GM12878 (cell line): ENCODE data around the gene GFRA1. TPM values are rescaled to one million over a fixed set of nuclear protein-coding genes. Genes with fewer than 3 reads are reported as not detected.

Experiments used
- ATAC-seq: fragments of 200-7000 bp; cut with Tn5 transposase; 3 replicates; pipeline ENCODE4 v1.9.1; 2020; ENCODE audit warnings: mild to moderate bottlenecking, moderate library complexity
- BruUV-seq: library from RNA; stranded (reverse); fragments of 400-500 nt; replicated peaks from 2 replicates; lab custom pipeline; 2021; lab: Mats Ljungman, UMichigan
- CTCF ChIA-PET: fragments of 300-600 bp; sonication (Branson Sonifier 250); formaldehyde crosslinking; extraction: SDS; loops from one replicate; lab custom pipeline; 2021; ENCODE audit warnings: inconsistent platforms; lab: Yijun Ruan, JAX
- POLR2A ChIA-PET: fragments of 350-600 bp; formaldehyde crosslinking; extraction: SDS; loops from one replicate; lab custom pipeline; 2021; ENCODE audit warnings: inconsistent platforms; lab: Charles Lee
- RAD21 ChIA-PET: fragments of 300-600 bp; sonication (Branson Sonifier 250); formaldehyde crosslinking; loops from one replicate; lab custom pipeline; 2023; ENCODE audit warnings: antibody characterized with exemption; ENCODE audit not compliant: unreplicated experiment; lab: Charles Lee
- SMC1A ChIA-PET: fragments of 300-600 bp; sonication (Branson Sonifier 250); formaldehyde crosslinking; loops from one replicate; lab custom pipeline; 2023; ENCODE audit not compliant: unreplicated experiment, uncharacterized antibody; lab: Charles Lee
- DNase-seq: peaks from one replicate; pipeline ENCODE4 v3.0.0-alpha.2; 2011; ENCODE audit warnings: low read depth, low spot score
- FAIRE-seq: peaks from 3 replicates; lab custom pipeline; 2011; peaks lifted over from hg19 to GRCh38; lab: Jason Lieb, UNC
- H2AFZ ChIP-seq: 2 replicates; pipeline ENCODE4 v1.6.0; 2011; ENCODE audit warnings: low read depth, low read length, control low read depth; ENCODE audit not compliant: control insufficient read depth
- H3K27ac ChIP-seq: 2 replicates; pipeline ENCODE4 v1.5.1; 2011; ENCODE audit warnings: control low read depth; ENCODE audit not compliant: control insufficient read depth, insufficient read depth
- H3K27me3 ChIP-seq, 2 experiments: replicated peaks in 1 of 2; 2 replicates each; pipeline versions ENCODE4 v1.6.0 to v1.6.1; 2011; ENCODE audit warnings: low read length in 1 of 2; ENCODE audit not compliant: control insufficient read depth in 2 of 2, insufficient read depth in 2 of 2
- H3K36me3 ChIP-seq, 2 experiments: 2 replicates each; pipeline ENCODE4 v1.5.1; 2011; ENCODE audit warnings: low read length in 1 of 2; ENCODE audit not compliant: control insufficient read depth in 2 of 2, insufficient read depth in 2 of 2
- H3K4me1 ChIP-seq: 2 replicates; pipeline ENCODE4 v1.6.1; 2011; ENCODE audit warnings: mild to moderate bottlenecking, low read length, moderate library complexity, mixed read lengths; ENCODE audit not compliant: control insufficient read depth, insufficient read depth
- H3K4me2 ChIP-seq: 2 replicates; pipeline ENCODE4 v1.6.0; 2011; ENCODE audit warnings: control low read depth; ENCODE audit not compliant: control insufficient read depth, insufficient read depth
- H3K4me3 ChIP-seq: fragments of 200-600 bp; sonication (generic); 2 replicates; pipeline ENCODE4 v1.5.1; 2016
- H3K79me2 ChIP-seq: 2 replicates; pipeline ENCODE4 v1.6.0; 2011; ENCODE audit warnings: low read length; ENCODE audit not compliant: control insufficient read depth, insufficient read depth
- H3K9ac ChIP-seq: 2 replicates; pipeline ENCODE4 v1.8.0; 2011; ENCODE audit warnings: low read length, control low read depth, mixed read lengths; ENCODE audit not compliant: control insufficient read depth, insufficient read depth
- H3K9me3 ChIP-seq: replicated peaks from 3 replicates; pipeline ENCODE4 v1.5.1; 2011; ENCODE audit warnings: mild to moderate bottlenecking, low read length; ENCODE audit not compliant: control insufficient read depth, insufficient read depth
- H4K20me1 ChIP-seq: 2 replicates; pipeline ENCODE4 v1.6.0; 2011; ENCODE audit not compliant: control insufficient read depth, insufficient read depth
- CHD1 ChIP-seq: IDR thresholded peaks from 2 replicates; pipeline ENCODE4 v1.6.1; 2012; ENCODE audit warnings: low read depth, low read length, improper control_type of control experiment
- FOXM1 ChIP-seq: IDR thresholded peaks from 2 replicates; pipeline ENCODE4 v1.6.1; 2012; ENCODE audit warnings: low read depth, mild to moderate bottlenecking, inconsistent platforms, low read length, moderate library complexity
- GATAD2B ChIP-seq: fragments of 450-650 bp; conservative IDR thresholded peaks from 2 replicates; pipeline ENCODE4 v1.6.1; 2017; ENCODE audit warnings: low read depth, mild to moderate bottlenecking, moderate library complexity
- IRF4 ChIP-seq: IDR thresholded peaks from 2 replicates; pipeline ENCODE4 v1.6.1; 2011; ENCODE audit warnings: low read depth, low read length
- JUNB ChIP-seq: IDR thresholded peaks from 2 replicates; pipeline ENCODE4 v1.6.1; 2016; ENCODE audit warnings: antibody characterized with exemption, mild to moderate bottlenecking
- NFXL1 ChIP-seq: fragments of 450-650 bp; IDR thresholded peaks from 2 replicates; pipeline ENCODE4 v1.6.1; 2017; ENCODE audit warnings: antibody characterized with exemption, mild to moderate bottlenecking, borderline replicate concordance
- RB1 ChIP-seq: fragments of 450-650 bp; formaldehyde crosslinking; IDR thresholded peaks from 2 replicates; pipeline ENCODE4 v1.6.1; 2017; ENCODE audit warnings: mild to moderate bottlenecking, borderline replicate concordance
- RBBP5 ChIP-seq: fragments of 200-600 bp; sonication (generic); conservative IDR thresholded peaks from 2 replicates; pipeline ENCODE4 v1.6.1; 2016
- REST ChIP-seq: IDR thresholded peaks from 2 replicates; pipeline ENCODE4 v1.6.1; 2012; ENCODE audit warnings: mild to moderate bottlenecking, low read depth, low read length
- SUZ12 ChIP-seq: fragments of 200-600 bp; sonication (generic); IDR thresholded peaks from one replicate; pipeline ENCODE4 v1.6.1; 2018; ENCODE audit warnings: antibody characterized with exemption, mild to moderate bottlenecking; ENCODE audit not compliant: unreplicated experiment
- TAF1 ChIP-seq: IDR thresholded peaks from 2 replicates; pipeline ENCODE4 v1.6.1; 2011; ENCODE audit warnings: mild to moderate bottlenecking, low read depth, low read length, borderline replicate concordance
- ZBTB40 ChIP-seq: fragments of 450-650 bp; IDR thresholded peaks from 2 replicates; pipeline ENCODE4 v1.6.1; 2016; ENCODE audit warnings: mild to moderate bottlenecking, moderate library complexity, borderline replicate concordance
- ZNF687 ChIP-seq: fragments of 450-650 bp; IDR thresholded peaks from 2 replicates; pipeline ENCODE4 v1.6.1; 2017; ENCODE audit warnings: mild to moderate bottlenecking, moderate library complexity
- WGBS: methylation state at CpG from one replicate; pipeline ENCODE4 v1.1.6; 2016; ENCODE audit warnings: low lambda C conversion rate; ENCODE audit not compliant: insufficient replicate concordance, insufficient coverage; ENCODE audit errors: missing lambda C conversion rate; 5-methylcytosine and 5-hydroxymethylcytosine counted together
- in situ Hi-C: fragments of 300-500 bp; cut with MboI; formaldehyde crosslinking; loops from 9 replicates; pipeline ENCODE4 v1.14.3; 2018; ENCODE audit warnings: mixed read lengths
- intact Hi-C: fragments of 100-400 bp; cut with micrococcal nuclease; formaldehyde crosslinking; loops from one replicate; pipeline ENCODE4 v1.14.2; 2022; ENCODE audit not compliant: unreplicated experiment
- polyA plus RNA-seq, 11 experiments: library from polyadenylated mRNA; depleted of rRNA in 4 of 11; unstranded in 6 of 11; stranded (reverse) in 5 of 11; fragments of >200 nt; fragmentation: Nextera tagmentation in 4 of 11; fragmentation: Illumina TruSeq in 1 of 11; extraction: Ambion mirVana in 4 of 11; extraction: Trizol in 1 of 11; gene quantifications; 1 replicate in 1 of 11; 2 replicates in 10 of 11; pipeline versions ENCODE4 v1.2.1 to v1.2.3, GENCODE V29; 2011 to 2016; ENCODE audit warnings: inconsistent platforms in 2 of 11, missing spikeins in 2 of 11, low read depth in 1 of 11
- total RNA-seq, 4 experiments: library from RNA; depleted of rRNA in 3 of 4; stranded (reverse); fragments of >200 nt in 3 of 4; fragmentation: Illumina TruSeq in 1 of 4; extraction: Trizol in 1 of 4; gene quantifications; 2 replicates each; pipeline versions ENCODE4 v1.2.1 to v1.2.3, GENCODE V29; 2013 to 2021

Gene GFRA1
- total and polyA plus RNA-seq, 10 of the 15 experiments (the other 5 are each of a cell fraction or from before 2014, with no cell fraction given): 0.05 to 0.19 TPM; not detected in 8

- no peak overlapping the region for H3K4me2 ChIP-seq
- in situ Hi-C loops: no loop called here
- 0% methylated on average over 1 of the region's 1 CpG for WGBS
- no peak for TF ChIP-seq FOXM1
- no peak for TF ChIP-seq RB1
- no peak for TF ChIP-seq GATAD2B
- TF ChIP-seq JUNB: no peak
- TF ChIP-seq NFXL1: no peak
- no peak for TF ChIP-seq IRF4
- no peak for TF ChIP-seq ZNF687
- TF ChIP-seq SUZ12: no peak
- no peak for TF ChIP-seq REST
- TF ChIP-seq TAF1: no peak
- TF ChIP-seq ZBTB40: no peak
- TF ChIP-seq RBBP5: no peak
- TF ChIP-seq CHD1: no peak
Observed at GRCh38 chr10:116155191-116155590, 117.8 kb downstream of the GFRA1 start.

More at GRCh38 chr10:116155191-116155590, 117.8 kb downstream of the GFRA1 start:
- ChIA-PET CTCF (no interaction called here), SMC1A (no interaction called here), POLR2A (no interaction called here), RAD21 (no interaction called here)
- Histone ChIP-seq H3K27me3 (no peaks in the 10 kb centered on the region; a peak in 1 of 4 replicates), H3K36me3 (no peaks in the 10 kb centered on the region), H3K27ac (no peak overlapping the region), H2AFZ (no peak overlapping the region), H3K9ac (no peak overlapping the region), H4K20me1 (no peaks in the 10 kb centered on the region), H3K9me3 (no peaks in the 10 kb centered on the region), H3K4me3 (no peak overlapping the region), H3K4me1 (no peaks in the 10 kb centered on the region), H3K79me2 (no peaks in the 10 kb centered on the region)
- no peak for ATAC-seq
- DNase-seq: no peak
- intact Hi-C loops: no loop called here
- FAIRE-seq: no peak
- no TSS peak for BruUV-seq
